ENCODE measurements around the gene MYT1.

MYT1 gene

DNA sequence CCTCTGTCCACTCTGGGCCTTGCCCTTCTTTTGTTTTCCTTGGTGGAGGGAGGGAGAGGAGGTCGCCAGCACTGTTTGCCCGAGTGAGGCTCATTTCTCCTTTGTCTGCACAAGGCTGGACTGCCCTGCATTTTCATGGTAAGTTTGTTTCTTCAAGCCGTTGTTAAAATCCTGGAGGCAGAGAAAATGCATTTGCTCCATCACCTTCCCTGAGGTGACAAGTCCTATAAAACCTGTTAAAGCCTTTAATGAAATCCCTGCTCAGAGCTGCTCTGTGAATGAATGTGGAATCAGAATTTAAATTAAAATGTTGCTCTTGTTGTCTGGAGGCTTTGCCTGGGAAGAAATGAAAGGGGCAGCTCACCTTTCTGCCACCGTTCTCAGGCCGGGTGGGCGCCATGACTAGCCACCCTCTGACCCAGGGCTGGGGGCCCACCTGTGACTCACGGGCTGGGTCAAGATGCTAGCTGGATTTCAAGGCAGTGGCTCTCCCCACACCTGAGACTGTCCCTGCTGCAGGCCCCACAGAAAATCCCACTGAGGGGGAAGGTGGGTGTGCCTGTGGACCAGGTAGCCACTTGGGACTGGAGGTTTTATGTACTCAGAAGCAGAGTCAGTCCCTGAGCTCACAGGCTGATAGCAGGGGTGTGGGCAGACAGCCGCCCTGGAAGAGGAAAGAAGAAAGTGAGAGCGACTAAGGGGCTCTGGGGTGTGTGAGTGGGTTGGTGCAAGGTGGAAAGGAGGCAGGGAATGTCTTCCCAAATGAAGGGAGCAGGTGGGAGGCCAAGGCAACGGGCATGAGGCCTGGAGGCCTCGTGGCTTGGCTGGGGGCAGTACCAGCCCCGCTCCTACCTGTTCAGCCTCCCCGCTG lies 24.0 kb upstream of the MYT1 start:
- no peak for DNase-seq

DNA sequence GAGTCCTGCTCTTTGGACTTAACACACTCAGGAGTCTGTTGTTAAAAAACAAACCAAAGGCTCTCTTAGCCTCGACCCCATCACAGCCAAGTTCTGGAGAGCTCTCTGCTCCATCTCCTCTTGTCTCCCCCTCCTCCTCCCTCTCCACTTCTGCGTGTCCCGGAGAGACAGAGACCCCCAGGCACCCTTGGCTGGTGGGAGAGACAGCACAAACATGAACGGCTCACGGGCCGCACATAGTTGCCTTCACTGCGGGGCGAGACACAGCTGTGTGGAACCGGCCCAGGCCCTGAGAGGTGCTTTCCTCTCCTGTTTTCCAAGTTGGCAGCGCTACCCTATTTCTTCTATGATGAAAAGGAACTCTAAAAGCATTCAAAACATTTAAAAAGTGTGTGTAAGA lies 23.3 kb upstream of the MYT1 start:
- no peak for DNase-seq

DNA sequence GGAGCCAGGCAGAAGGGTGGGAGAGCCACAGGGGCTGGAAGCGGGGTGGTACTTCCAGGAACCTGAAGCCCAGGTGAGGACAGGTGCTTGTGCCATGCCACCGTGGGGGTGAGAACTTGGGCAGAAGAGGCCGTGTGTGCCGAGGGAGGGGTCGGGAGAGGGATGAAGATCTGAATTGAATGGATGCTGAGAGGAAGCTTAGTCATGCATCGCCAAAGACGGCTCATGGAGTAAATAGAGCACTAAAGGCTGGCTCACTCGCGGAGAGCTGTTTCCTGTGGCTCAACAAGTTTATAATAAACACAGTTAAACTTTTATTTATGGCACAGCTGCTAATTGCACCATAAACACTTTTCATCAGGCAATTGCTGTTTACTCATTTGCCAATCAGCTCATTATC lies 21.7 kb upstream of the MYT1 start:
- DNase-seq, result no peak

DNA sequence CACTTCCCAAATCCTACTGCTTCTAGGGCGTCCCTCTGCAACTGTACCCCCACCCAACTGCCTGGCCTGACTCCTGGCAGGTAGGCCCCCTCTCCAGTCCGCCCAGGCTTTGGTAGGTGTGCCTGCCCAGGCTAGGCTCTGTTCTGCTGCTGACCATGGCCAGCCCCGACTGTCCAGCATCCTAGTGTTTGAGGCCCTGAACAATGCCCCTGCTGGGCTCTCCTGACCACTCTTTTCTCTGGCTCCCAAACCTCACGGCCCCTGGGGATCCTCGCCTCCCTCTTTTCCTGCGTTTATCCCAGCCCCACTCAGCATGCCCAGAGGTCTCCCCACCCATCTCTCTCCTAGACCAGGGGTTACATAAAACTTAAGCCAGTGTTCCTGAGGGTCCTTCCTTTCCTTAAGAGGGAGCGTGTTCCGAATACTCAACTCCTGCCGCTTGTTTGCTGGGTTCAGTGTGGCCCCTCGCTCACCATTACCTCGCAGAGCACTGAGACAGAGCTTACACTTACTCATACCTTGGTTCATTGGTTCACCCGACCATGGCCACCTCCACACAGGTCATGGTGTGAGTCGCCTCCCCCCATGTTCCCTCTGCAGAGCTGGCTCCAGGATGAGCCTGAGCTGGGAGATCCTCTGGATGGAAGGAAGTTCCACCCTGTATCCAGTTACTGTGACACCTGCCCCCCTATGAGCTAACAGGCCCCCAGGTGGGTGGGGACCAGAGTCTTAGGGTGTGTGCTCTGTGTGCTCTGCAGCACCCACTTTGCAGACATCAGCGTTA lies 21.0 kb upstream of the MYT1 start:
- DNase-seq, result no peak

DNA sequence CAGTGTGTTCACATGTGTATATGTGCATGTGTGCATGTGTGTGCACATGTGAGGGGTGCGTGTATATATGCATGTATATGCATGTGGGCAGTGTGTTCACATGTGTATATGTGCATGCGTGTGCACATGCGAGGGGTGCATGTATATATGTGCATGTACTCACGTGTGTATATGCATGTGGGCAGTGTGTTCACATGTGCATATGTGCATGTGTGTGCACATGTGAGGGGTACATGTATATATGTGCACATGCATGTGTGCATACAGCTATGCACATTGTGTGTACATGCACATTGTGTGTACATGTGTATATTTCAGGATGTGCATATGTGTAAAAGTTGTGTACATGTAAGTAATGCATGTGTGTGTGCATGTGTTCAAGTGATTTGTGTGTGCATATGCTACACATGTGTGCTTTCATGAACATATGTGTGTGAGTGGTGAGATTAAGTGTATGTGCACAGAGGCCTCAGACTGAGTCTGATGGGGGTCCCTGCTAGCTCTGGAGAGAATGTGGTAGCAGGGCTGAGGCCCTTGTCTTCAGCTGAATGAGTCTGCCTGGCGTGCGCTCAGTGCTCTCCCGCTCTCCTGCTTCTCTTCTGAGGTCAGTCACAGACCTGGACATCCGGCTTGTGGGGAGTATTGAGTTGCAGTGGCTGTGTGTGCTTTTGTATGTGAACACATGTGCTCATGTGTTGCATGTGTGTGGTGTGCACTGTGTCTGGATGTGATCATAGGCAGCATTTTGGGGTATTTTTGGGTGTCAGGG lies 19.9 kb upstream of the MYT1 start:
- DNase-seq, result no peak

DNA sequence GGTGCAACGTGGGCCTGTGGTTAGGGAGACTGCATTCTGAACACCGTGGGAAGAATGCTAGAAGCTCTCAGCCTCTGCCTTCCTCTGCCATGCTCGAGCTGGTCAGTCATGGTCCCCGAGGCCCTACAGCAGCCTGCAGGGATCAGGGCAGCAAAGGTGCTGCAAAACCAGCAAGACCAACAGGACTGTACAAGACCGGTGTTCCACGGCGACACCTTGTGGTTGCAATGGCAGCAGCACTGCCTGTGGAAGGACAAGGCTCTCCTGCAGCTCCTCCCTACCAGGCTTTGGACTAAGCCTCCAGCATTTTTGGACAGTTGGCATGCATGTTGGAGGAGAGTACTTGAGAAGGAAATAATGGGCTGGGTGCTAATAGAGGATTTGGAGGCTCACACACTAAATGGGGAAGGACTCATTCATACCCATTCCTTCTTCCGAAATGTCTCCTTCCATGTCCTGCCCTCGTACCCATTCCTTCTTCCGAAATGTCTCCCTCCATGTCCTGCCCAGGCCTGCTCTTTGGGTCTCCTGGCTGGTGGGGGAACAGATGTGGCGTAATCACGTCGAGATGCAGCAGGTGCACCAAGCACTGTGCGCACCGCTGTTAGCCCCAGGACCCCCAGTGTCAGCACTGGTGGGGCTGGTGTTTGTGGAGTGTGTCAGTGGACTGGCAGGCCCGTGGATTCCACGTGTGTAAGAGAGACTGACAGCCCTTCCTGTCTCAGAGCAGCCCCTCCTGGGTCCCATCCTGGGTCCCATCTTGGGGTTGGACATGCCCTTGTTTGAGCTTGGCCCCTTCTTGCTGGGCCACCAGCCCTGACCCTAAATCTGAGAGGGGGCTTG lies 18.6 kb upstream of the MYT1 start:
- DNase-seq, result no peak

DNA sequence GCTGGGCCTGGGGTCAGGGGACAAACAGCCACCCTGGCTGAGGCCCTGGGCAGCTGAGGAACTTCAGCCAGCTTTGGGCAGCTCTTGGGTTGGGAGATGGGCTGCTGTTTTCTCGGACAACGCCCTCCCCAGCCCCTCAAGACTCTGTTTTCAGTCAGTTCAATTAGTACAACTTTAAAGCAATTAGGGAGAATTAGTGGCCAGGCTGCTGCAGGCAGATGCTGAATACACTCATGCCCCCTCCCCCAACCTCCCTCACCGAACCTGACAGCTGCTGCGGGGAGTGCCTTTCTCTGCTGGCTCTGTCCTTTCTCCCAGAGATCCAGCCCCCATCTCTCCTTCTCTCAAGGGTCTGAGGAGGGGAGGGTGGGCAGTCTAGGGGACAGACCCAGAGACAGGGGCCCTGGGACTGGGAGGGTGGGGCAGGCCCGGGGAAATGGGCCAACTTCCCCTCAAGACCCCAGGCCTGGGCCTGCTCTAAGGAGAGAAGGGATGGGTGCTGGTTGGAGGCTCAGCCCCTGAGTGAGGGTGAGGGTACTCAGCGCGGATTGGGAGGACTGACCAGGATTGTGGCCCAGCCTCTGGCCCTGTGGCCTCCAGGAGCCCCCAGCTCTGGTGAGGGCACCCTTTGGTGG lies 17.8 kb upstream of the MYT1 start:
- DNase-seq, result no peak

DNA sequence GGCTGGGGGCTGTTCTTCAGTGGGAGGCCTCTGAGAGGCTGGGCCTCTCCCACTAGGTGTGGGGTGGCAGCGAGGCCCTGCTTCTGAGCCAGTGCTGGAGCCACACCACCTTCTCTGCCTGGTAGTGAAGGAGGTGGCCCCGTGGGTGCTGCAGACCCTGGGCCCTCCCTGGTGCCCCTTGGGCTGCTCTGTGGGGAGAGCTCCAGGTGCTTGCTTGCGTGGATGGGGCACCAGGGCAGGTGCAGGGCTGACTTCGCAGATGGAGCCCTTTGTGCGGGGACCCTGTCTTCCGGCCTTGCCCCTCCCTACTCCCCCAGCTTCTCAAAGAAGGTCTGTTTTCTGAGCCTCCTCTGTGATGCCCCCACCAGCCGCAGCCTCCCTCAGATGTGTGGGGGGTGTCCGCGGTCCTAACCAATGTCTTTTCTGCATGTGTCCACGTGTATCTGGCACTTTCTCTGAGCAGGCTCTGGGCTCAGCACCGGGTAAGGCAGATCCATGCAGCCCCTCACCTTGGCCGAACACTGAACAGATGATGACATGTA lies 17.2 kb upstream of the MYT1 start:
- no peak for DNase-seq

DNA sequence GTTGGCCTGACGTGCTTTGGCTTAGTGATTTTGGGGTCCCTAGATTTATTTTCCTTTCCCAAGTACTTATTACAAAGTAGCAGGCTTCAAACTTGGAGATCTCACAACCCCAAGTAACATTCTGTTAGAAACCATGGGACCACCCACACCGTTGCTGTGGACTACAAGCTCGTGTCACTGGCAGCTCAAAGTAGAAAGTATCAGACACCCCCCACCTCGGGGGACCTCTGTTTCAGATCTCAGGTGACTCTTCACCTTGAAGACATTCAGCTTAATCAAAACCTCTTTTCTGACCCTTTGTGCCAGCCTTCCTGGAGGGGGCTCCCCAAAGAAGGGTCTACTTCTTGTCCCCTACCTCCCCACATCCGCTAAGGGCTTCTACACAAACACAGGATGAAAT lies 15.7 kb upstream of the MYT1 start:
- no peak for DNase-seq

DNA sequence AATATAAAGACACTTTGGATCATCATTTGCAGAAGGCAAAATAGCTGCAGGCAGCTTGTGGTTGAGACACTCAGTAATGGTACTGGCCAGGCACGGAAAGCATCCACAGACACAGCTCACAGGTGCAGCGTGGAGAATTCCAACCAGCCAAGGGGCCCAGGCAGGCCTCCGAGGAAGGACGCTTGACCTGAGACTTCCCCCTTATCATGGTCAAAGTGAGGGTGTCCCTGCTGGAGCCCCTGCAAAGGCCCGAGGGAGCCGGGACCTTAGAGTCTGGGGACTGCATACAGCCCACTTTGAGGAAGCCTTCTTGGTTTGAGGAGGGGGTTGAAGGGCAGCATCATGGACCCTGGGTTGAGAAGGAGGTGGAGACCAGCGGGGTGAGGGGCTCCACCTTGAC lies 15.1 kb upstream of the MYT1 start:
- no peak for DNase-seq

DNA sequence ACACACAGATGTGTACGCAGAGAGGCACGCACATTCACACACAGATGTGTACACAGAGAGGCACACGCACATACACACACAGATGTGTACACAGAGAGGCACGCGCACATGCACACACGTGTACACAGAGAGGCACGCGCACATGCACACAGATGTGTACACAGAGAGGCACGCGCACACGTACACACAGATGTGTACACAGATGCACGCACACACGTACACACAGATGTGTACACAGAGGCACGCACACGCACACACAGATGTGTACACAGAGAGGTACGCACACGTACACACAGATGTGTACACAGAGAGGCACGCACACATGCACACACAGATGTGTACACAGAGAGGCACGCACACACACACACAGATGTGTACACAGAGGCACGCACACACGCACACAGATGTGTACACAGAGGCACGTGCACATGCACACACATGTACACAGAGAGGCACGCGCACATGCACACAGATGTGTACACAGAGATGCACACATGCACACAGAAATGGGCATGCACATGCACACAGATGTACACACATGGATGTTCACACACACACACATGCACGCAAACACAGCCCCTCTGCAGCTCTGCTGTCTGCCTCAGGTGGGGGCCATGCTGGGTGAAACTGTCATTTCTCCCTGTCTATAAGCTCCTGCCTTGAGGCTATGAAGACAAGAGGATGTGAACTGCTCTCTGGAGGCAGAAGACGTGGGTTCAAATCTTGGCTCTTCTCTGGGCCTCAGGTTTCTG lies 14.3 kb upstream of the MYT1 start:
- DNase-seq, result no peak

DNA sequence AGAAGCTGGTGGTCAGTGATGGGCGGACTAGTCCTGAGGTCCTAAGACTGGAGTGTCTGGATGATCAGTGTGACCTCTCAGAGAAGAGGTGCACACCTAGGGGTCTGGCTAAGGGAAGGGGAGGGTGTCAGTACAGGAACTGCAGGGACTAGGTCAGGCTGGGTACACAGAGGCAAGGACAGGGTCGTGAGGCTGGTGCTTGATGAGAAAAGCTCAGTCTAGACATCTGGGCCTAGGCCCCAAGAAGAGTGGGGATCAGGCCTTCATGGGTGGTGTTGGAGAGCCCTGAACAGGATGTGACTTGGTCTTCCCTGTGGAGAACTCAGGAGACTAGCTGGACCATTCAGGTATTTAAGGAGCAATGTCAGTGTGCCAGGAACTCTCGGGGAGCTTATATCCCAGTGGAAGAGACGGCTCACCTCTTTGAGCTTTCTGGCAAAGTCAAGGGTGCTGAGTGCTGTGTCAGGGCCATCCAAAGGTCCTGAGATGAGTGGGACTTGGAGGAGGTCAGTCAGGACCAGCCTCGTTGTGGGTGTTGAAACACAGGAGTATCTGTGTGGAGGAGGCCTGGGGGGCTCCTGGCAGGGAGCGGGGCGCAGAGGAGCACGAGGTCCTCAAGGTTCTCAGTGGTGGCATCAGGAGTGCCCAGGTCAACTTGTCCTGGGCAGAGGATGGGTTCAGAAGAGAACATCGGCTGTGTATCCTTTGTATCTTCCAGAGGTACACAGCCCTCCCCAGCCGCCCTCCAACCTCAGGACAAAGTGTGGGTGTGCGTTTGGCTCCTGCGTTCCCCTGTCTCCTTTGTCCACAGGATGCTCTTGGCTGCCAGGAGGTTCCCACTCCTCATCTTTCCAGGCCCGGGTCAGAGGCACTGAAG lies 13.3 kb upstream of the MYT1 start:
- no peak for DNase-seq

DNA sequence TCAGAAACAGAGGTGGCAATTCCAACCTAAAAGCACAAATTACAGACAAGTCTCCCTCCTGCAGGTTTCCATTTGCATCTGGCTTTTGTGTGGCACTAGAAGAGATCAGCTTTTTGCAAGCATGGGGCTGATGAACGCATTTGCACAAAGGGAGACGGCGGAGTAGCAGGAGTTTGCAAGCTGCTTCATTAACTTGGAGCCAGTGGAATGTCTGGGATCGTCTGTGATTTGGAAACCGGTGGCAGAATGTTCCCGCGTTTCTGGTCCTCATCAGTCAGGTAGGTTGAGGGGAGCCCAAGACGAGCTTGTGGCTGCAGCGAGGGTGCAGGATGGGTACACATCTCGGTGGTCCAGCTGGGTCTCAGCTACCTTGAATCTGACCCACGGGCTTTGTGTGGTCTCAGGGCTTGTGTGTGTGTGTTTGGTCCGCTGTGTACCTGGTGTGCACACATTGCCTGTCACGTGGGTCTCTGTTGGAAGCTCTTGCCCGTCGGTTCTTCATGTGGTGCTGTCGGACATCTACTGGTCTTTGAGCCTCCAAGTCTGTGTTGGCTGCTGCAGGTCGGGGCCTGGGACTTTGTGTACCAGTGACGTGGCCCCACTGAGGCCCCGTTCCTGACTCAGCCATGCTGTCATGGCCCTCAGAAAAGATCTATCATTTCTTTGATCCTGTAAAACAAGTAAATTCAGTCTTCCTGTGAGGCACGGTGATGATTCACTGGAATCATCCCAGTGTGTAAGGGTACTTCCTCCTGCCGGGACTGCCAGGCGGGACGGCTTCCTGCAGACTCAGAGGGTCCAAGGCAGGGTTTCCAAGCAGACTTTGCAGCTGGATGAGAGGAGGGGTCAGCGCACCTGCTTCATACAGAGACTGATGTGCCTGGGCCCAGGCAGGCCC lies 12.4 kb upstream of the MYT1 start:
- DNase-seq, result no peak

DNA sequence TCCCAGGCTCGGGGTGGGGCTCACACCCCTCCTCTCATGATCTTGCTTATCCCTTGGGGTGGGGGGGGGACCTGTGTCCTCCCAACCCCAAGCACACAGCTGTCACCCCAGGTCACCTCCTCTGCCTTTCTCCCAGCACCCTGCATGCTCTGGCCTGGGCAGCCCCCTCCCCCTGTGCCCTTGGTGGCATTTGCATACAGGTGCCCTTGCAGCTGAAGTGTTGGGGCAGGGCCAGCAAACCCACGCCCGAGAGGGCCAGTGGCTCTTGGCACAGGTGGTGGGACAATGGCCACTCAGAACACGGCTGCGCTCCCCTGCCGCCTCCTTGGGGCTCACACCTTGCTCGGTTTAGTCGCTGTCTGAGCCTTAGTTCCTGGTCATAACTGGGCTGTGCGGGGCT lies 11.3 kb upstream of the MYT1 start:
- no peak for DNase-seq

DNA sequence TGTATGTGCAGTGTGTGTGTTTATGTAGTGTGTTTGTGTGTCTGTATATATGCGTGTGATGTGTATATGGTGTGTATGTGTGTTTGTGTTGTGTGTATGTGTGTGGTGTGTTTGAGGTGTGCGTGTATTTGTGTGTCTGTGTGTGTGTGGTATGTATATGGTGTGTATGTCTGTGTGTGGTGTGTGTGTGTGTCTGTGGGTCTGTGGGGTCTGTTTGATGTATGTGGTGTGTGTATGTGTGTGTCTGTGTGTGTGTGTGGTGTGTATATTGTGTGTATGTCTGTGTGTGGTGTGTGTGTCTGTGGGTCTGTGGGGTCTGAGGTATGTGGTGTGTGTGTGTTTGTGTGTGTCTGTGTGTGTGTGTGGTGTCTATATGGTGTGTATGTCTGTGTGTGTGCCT lies 10.8 kb upstream of the MYT1 start:
- DNase-seq, result no peak

DNA sequence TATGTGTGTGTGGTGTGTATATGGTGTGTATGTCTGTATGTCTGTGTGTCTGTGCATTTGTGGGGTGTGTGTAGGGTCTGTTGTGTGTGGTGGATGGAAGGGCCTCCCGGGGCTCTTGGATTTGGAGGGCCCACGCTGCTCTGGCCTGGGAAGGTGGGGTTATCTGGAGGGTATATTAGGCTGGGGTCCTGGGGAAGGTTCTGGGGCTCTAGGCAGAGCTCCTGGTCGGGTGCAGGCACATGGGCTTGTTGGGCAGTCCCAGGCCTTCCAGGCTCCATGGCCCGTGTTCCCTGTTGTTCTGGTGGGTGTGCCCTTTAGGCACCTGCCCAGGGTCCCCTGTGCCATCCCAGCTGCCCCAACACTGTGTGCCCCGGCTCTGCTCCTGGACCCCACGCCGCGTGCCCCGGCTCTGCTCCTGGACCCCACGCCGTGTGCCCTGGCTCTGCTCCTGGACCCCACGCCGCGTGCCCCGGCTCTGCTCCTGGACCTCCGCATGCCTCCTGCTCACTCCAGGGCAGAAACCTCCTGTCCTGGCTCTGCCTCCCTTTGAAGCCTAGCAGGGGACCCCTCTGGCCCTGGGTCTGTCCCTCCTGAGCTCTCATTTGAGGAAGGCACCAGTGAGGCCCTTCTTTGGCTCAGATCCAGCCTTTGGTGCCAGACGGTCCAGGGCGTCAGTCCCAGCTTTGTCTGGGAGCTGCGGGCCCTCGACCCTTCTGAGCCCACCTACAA lies 10.2 kb upstream of the MYT1 start:
- DNase-seq, result no peak

DNA sequence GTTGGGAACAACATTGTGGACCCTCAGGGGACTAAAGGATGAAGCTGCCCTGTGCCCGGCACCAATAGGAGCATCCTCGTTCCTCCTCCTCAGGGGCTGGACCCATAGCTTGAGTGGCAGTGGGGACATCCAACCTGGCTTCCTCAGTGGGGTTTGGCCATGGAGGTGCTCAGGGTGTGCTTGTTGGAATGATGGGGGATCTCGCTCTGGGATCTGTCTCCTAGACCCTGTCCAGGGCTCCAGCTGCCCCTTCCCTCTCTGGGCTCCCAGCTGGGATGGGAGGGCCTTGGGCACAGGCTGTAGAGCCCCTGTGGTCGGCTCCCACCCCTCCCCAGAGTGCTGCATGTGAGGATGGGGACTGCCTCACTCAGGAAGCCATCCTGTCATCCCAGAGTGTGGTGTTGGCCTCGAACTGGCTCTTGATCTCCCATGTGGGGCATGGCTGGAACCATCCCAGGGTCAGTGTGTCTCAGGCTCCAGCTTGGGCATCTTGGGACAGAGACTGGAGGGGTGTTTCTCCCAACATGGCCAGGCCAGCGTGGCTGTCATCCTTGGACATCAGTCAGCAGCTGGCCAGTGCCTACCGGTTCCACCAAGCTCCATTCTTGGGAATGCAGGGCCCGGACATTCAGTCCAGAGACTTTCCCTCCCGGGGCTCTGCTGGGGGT lies 9.5 kb upstream of the MYT1 start:
- no peak for DNase-seq

Data from activated CD4-positive, alpha-beta T cell treated with anti-CD3 and anti-CD28 coated beads for 1 hour (primary cell).